Hepatocyte (in vitro differentiated cells): ENCODE measurements around the gene PITPNB. TPM values are rescaled to one million over a fixed set of nuclear protein-coding genes. Genes with fewer than 3 reads are reported as not detected.

ENCODE experiments used
- DNase-seq: peaks from one replicate; pipeline ENCODE4 v3.0.0-alpha.2; 2016; ENCODE audit warnings: low spot score
- H2AFZ ChIP-seq: fragments of 200-600 bp; sonication (generic); 2 replicates; pipeline ENCODE4 v1.6.0; 2016; ENCODE audit warnings: antibody characterized with exemption, mild to moderate bottlenecking
- H3K27ac ChIP-seq: fragments of 200-600 bp; sonication (generic); 2 replicates; pipeline ENCODE4 v1.5.1; 2016; ENCODE audit warnings: mild to moderate bottlenecking
- H3K27me3 ChIP-seq: fragments of 200-600 bp; sonication (generic); 2 replicates; pipeline ENCODE4 v1.6.1; 2016
- H3K36me3 ChIP-seq: fragments of 200-600 bp; sonication (generic); replicated peaks from 2 replicates; pipeline ENCODE4 v1.5.1; 2016; ENCODE audit warnings: low read depth; ENCODE audit not compliant: insufficient read depth
- H3K4me1 ChIP-seq: fragments of 200-600 bp; sonication (generic); 2 replicates; pipeline ENCODE4 v1.5.1; 2016; ENCODE audit warnings: mild to moderate bottlenecking, moderate library complexity; ENCODE audit not compliant: insufficient read depth
- H3K4me2 ChIP-seq: fragments of 200-600 bp; sonication (generic); 2 replicates; pipeline ENCODE4 v1.6.0; 2016
- H3K4me3 ChIP-seq: fragments of 200-600 bp; sonication (generic); 2 replicates; pipeline ENCODE4 v1.5.1; 2016; ENCODE audit warnings: mild to moderate bottlenecking
- H3K79me2 ChIP-seq: fragments of 200-600 bp; sonication (generic); 2 replicates; pipeline ENCODE4 v1.6.0; 2017; ENCODE audit warnings: mild to moderate bottlenecking
- H3K9me2 ChIP-seq: fragments of 200-600 bp; sonication (generic); replicated peaks from 2 replicates; pipeline ENCODE4 v1.6.0; 2017; ENCODE audit warnings: mild to moderate bottlenecking; ENCODE audit not compliant: insufficient read depth
- H3K9me3 ChIP-seq: fragments of 200-600 bp; sonication (generic); 2 replicates; pipeline ENCODE4 v1.5.1; 2016; ENCODE audit warnings: low read depth, mild to moderate bottlenecking
- H4K20me1 ChIP-seq: fragments of 200-600 bp; sonication (generic); 2 replicates; pipeline ENCODE4 v1.6.0; 2016; ENCODE audit warnings: mild to moderate bottlenecking; ENCODE audit not compliant: insufficient read depth, poor library complexity, severe bottlenecking
- CTCF ChIP-seq: fragments of 200-600 bp; sonication (generic); IDR thresholded peaks from 2 replicates; pipeline ENCODE4 v1.5.1; 2016; ENCODE audit warnings: antibody characterized with exemption, mild to moderate bottlenecking; ENCODE audit not compliant: poor library complexity
- EZH2 ChIP-seq: fragments of 200-600 bp; sonication (generic); IDR thresholded peaks from 2 replicates; pipeline ENCODE4 v1.6.1; 2016; ENCODE audit warnings: antibody characterized with exemption, mild to moderate bottlenecking, borderline replicate concordance
- EZH2phosphoT487 ChIP-seq: fragments of 200-600 bp; sonication (generic); IDR thresholded peaks from one replicate; pipeline ENCODE4 v1.6.1; 2018; ENCODE audit warnings: antibody characterized with exemption, mild to moderate bottlenecking, low read depth, moderate library complexity; ENCODE audit not compliant: unreplicated experiment, severe bottlenecking
- WGBS: methylation state at CpG from one replicate; pipeline ENCODE4 v1.1.6; 2016; ENCODE audit warnings: low lambda C conversion rate; ENCODE audit errors: missing lambda C conversion rate; 5-methylcytosine and 5-hydroxymethylcytosine counted together
- polyA plus RNA-seq: library from polyadenylated mRNA; unstranded; fragments of >200 nt; fragmentation: Nextera tagmentation; extraction: Ambion mirVana; gene quantifications from 2 replicates; pipeline ENCODE4 v1.2.1, GENCODE V29; 2016
- total RNA-seq: library from RNA; depleted of rRNA; stranded (reverse); fragments of >200 nt; gene quantifications from 2 replicates; pipeline ENCODE4 v1.2.3, GENCODE V29; 2014

The PITPNB gene
- total and polyA plus RNA-seq, 2 experiments from 2014 or later, result 38.7 to 49.3 TPM

- Histone ChIP-seq H2AFZ (no peak overlapping the region), H3K4me2 (no peak overlapping the region), H3K79me2 (no peaks in the 10 kb centered on the region), H3K27me3 (no peaks in the 10 kb centered on the region), H4K20me1 (no peaks in the 10 kb centered on the region), H3K27ac (no peak overlapping the region), H3K9me3 (no peaks in the 10 kb centered on the region), H3K36me3 (no peaks in the 10 kb centered on the region), H3K4me3 (no peak overlapping the region), H3K9me2 (no peaks in the 10 kb centered on the region), H3K4me1 (peaks cover 14% of the 10 kb centered on the region)
- DNase-seq, result no peak
- TF ChIP-seq CTCF, result no peak
- no peak for TF ChIP-seq EZH2phosphoT487
- TF ChIP-seq EZH2, result no peak
- WGBS, result 76% methylated on average over 7 of the region's 7 CpGs
Observed at GRCh38 chr22:27843441-27843840, 75.6 kb downstream of the PITPNB start.

- no peaks in the 10 kb centered on the region for H3K9me3 ChIP-seq
- H4K20me1 ChIP-seq, result no peaks in the 10 kb centered on the region
- H3K9me2 ChIP-seq, result no peaks in the 10 kb centered on the region
- peak overlapping the region; percentile 47 for H3K27ac ChIP-seq
- no peak for TF ChIP-seq EZH2phosphoT487
- TF ChIP-seq CTCF, result no peak
- no peak for TF ChIP-seq EZH2
- H3K4me1 ChIP-seq, result peaks cover 14% of the 10 kb centered on the region
- H3K4me3 ChIP-seq, result no peak overlapping the region
- H3K27me3 ChIP-seq, result no peaks in the 10 kb centered on the region
- no peak overlapping the region for H3K4me2 ChIP-seq
- DNase-seq, result no peak
- no peak overlapping the region for H2AFZ ChIP-seq
- no peaks in the 10 kb centered on the region for H3K36me3 ChIP-seq
- 55% methylated on average over 15 of the region's 15 CpGs for WGBS
- H3K79me2 ChIP-seq, result no peaks in the 10 kb centered on the region
Observed at GRCh38 chr22:27842669-27843431, 76.2 kb downstream of the PITPNB start.

- Histone ChIP-seq H3K4me3 (no peak overlapping the region), H3K27me3 (no peaks in the 10 kb centered on the region), H2AFZ (no peak overlapping the region), H4K20me1 (no peaks in the 10 kb centered on the region), H3K27ac (peak overlapping the region; percentile 47), H3K9me3 (no peaks in the 10 kb centered on the region), H3K4me1 (peaks cover 14% of the 10 kb centered on the region), H3K36me3 (no peaks in the 10 kb centered on the region), H3K79me2 (no peaks in the 10 kb centered on the region), H3K9me2 (no peaks in the 10 kb centered on the region), H3K4me2 (no peak overlapping the region)
- WGBS, result 60% methylated on average over 1 of the region's 1 CpG
- no peak for TF ChIP-seq EZH2phosphoT487
- no peak for TF ChIP-seq EZH2
- no peak for TF ChIP-seq CTCF
- no peak for DNase-seq
Observed at GRCh38 chr22:27842201-27842600, 76.9 kb downstream of the PITPNB start.
